Measurements from ENCODE around the gene KCNQ1. TPM values are rescaled to one million over a fixed set of nuclear protein-coding genes. Genes with fewer than 3 reads are reported as not detected.

KCNQ1 gene
- total and polyA plus RNA-seq, 2 experiments from 2014 or later: 0.45 to 0.87 TPM

DNA sequence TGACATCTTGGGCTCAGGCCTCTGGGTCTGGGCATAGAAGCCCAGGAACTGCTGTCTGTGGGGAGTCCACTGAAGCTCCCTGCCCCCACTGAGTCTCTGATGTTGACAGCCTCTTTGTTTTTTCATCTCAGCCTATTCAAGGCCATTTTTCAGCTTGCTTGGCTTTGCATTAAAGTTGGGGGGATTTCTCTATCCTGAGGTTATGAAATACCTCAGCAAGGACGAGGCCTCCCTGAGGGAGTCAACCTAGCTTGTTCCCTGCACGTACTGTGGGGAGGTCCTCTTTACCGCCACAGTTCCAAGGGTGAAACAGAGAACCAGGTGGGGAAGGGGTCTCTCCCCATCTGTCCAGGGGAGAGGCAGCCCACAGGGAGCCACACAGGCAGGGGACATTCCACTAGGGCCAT, 246.6 kb downstream of the KCNQ1 start:
- peaks cover 24% of the 10 kb centered on the region for H3K36me3 Mint-ChIP-seq (ENCODE audit: low read depth)
- DNase-seq (ENCODE audit: low spot score): no peak
- H3K4me3 ChIP-seq: 0 out of 2 replicates have a peak overlapping the region, but pooled peaks have one; percentile 17
- no peaks in the 10 kb centered on the region for H3K27me3 ChIP-seq (ENCODE audit: insufficient read depth)
- peaks cover 22% of the 10 kb centered on the region for H3K27me3 Mint-ChIP-seq (ENCODE audit: insufficient read depth, low read depth, poor library complexity)
- H3K4me1 ChIP-seq (ENCODE audit: insufficient read depth): peaks cover 73% of the 10 kb centered on the region
- H3K36me3 ChIP-seq (ENCODE audit: insufficient read depth): no peaks in the 10 kb centered on the region
- TF ChIP-seq ETS1 (IDR thresholded peaks at IDR 0.05) (no peak), STAT1 (IDR thresholded peaks at IDR 0.05; ENCODE audit: unreplicated experiment) (no peak), EZH2phosphoT487 (IDR thresholded peaks at IDR 0.05; ENCODE audit: unreplicated experiment) (no peak), CREB1 (CRISPR knock-in tag; IDR thresholded peaks at IDR 0.05; ENCODE audit: low read depth) (no peak), CTCF (conservative IDR thresholded peaks at IDR 0.05; ENCODE audit: low read depth in 2 of 2) (no peak), POLR2AphosphoS5 (IDR thresholded peaks at IDR 0.05; ENCODE audit: low read depth) (no peak)
- TF ChIP-seq, protein P1, sequence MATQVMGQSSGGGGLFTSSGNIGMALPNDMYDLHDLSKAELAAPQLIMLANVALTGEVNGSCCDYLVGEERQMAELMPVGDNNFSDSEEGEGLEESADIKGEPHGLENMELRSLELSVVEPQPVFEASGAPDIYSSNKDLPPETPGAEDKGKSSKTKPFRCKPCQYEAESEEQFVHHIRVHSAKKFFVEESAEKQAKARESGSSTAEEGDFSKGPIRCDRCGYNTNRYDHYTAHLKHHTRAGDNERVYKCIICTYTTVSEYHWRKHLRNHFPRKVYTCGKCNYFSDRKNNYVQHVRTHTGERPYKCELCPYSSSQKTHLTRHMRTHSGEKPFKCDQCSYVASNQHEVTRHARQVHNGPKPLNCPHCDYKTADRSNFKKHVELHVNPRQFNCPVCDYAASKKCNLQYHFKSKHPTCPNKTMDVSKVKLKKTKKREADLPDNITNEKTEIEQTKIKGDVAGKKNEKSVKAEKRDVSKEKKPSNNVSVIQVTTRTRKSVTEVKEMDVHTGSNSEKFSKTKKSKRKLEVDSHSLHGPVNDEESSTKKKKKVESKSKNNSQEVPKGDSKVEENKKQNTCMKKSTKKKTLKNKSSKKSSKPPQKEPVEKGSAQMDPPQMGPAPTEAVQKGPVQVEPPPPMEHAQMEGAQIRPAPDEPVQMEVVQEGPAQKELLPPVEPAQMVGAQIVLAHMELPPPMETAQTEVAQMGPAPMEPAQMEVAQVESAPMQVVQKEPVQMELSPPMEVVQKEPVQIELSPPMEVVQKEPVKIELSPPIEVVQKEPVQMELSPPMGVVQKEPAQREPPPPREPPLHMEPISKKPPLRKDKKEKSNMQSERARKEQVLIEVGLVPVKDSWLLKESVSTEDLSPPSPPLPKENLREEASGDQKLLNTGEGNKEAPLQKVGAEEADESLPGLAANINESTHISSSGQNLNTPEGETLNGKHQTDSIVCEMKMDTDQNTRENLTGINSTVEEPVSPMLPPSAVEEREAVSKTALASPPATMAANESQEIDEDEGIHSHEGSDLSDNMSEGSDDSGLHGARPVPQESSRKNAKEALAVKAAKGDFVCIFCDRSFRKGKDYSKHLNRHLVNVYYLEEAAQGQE (IDR thresholded peaks at IDR 0.05; ENCODE audit: unreplicated experiment): no peak
- no peak overlapping the region for H3K27ac Mint-ChIP-seq
- peaks cover 13% of the 10 kb centered on the region for H3F3A ChIP-seq (replicated peaks; ENCODE audit: low read depth)
- peak overlapping the region; percentile 65 for H3K4me2 ChIP-seq
- H4K20me1 ChIP-seq (replicated peaks; ENCODE audit: insufficient read depth): peaks cover 7% of the 10 kb centered on the region
- no peak overlapping the region for H2AFZ ChIP-seq
- H3K27ac ChIP-seq (ENCODE audit: low read depth): no peak overlapping the region
- no peaks in the 10 kb centered on the region; the same call in 1 of the 3 replicates for H3K9me3 Mint-ChIP-seq
- H3K4me3 Mint-ChIP-seq: 0 out of 3 replicates have a peak overlapping the region, but pooled peaks have one; percentile 19
- no peaks in the 10 kb centered on the region for H3K9me2 ChIP-seq (ENCODE audit: insufficient read depth)
- H3K4me1 Mint-ChIP-seq: peaks cover 86% of the 10 kb centered on the region
- peaks cover 85% of the 10 kb centered on the region for H3K79me2 ChIP-seq (replicated peaks; ENCODE audit: insufficient read depth)
- ATAC-seq: no peak

Measured in GM23338 (cell line).